Measurements from ENCODE around the gene IQSEC2.

DNA sequence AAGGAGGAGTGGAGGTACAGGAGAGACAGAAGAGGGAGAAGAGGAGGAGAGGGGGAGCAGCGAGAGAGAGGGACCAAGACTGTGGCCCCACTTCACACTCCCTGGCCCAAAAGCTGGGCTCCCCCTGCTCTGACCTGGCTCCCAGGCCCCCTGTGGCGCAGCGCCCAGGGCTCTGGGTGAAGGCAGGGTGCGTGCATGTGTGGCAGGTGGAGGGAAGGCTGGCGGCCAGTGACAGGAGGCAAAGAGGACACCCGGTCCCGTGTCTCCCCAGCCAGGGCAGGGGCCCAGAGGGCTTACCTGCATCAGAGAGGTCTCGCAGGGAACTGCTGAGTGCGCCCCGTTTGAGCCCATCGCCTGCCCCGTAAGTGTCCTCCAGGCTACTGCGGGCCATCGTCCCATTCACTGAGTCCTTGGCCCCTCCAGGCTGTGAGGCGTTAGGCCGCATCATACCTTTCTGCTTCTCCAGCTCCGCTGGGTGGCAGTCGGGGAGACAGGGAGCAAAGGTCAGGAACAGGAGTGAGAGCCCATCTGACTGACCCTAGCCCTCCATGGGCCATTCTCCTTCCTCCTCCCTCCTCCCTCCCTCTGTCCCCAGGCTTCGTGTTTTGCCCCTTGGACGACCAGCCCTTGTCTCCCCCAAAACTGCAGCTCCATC lies 45.2 kb downstream of the IQSEC2 start:
- TF ChIP-seq, protein P1, sequence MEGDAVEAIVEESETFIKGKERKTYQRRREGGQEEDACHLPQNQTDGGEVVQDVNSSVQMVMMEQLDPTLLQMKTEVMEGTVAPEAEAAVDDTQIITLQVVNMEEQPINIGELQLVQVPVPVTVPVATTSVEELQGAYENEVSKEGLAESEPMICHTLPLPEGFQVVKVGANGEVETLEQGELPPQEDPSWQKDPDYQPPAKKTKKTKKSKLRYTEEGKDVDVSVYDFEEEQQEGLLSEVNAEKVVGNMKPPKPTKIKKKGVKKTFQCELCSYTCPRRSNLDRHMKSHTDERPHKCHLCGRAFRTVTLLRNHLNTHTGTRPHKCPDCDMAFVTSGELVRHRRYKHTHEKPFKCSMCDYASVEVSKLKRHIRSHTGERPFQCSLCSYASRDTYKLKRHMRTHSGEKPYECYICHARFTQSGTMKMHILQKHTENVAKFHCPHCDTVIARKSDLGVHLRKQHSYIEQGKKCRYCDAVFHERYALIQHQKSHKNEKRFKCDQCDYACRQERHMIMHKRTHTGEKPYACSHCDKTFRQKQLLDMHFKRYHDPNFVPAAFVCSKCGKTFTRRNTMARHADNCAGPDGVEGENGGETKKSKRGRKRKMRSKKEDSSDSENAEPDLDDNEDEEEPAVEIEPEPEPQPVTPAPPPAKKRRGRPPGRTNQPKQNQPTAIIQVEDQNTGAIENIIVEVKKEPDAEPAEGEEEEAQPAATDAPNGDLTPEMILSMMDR (IDR thresholded peaks at IDR 0.05): no peak
- TF ChIP-seq EZH2 (IDR thresholded peaks at IDR 0.05; ENCODE audit: borderline replicate concordance, insufficient read depth, low read depth, low read length, poor library complexity, severe bottlenecking): no peak
